Hepatocyte (in vitro differentiated cells): ENCODE data around the gene PWWP2B. TPM values are rescaled to one million over a fixed set of nuclear protein-coding genes. Genes with fewer than 3 reads are reported as not detected.

ENCODE experiments used
- DNase-seq: peaks from one replicate; pipeline ENCODE4 v3.0.0-alpha.2; 2016; ENCODE audit warnings: low spot score
- H2AFZ ChIP-seq: fragments of 200-600 bp; sonication (generic); 2 replicates; pipeline ENCODE4 v1.6.0; 2016; ENCODE audit warnings: antibody characterized with exemption, mild to moderate bottlenecking
- H3K27ac ChIP-seq: fragments of 200-600 bp; sonication (generic); 2 replicates; pipeline ENCODE4 v1.5.1; 2016; ENCODE audit warnings: mild to moderate bottlenecking
- H3K27me3 ChIP-seq: fragments of 200-600 bp; sonication (generic); 2 replicates; pipeline ENCODE4 v1.6.1; 2016
- H3K36me3 ChIP-seq: fragments of 200-600 bp; sonication (generic); replicated peaks from 2 replicates; pipeline ENCODE4 v1.5.1; 2016; ENCODE audit warnings: low read depth; ENCODE audit not compliant: insufficient read depth
- H3K4me1 ChIP-seq: fragments of 200-600 bp; sonication (generic); 2 replicates; pipeline ENCODE4 v1.5.1; 2016; ENCODE audit warnings: mild to moderate bottlenecking, moderate library complexity; ENCODE audit not compliant: insufficient read depth
- H3K4me2 ChIP-seq: fragments of 200-600 bp; sonication (generic); 2 replicates; pipeline ENCODE4 v1.6.0; 2016
- H3K4me3 ChIP-seq: fragments of 200-600 bp; sonication (generic); 2 replicates; pipeline ENCODE4 v1.5.1; 2016; ENCODE audit warnings: mild to moderate bottlenecking
- H3K79me2 ChIP-seq: fragments of 200-600 bp; sonication (generic); 2 replicates; pipeline ENCODE4 v1.6.0; 2017; ENCODE audit warnings: mild to moderate bottlenecking
- H3K9me2 ChIP-seq: fragments of 200-600 bp; sonication (generic); replicated peaks from 2 replicates; pipeline ENCODE4 v1.6.0; 2017; ENCODE audit warnings: mild to moderate bottlenecking; ENCODE audit not compliant: insufficient read depth
- H3K9me3 ChIP-seq: fragments of 200-600 bp; sonication (generic); 2 replicates; pipeline ENCODE4 v1.5.1; 2016; ENCODE audit warnings: low read depth, mild to moderate bottlenecking
- H4K20me1 ChIP-seq: fragments of 200-600 bp; sonication (generic); 2 replicates; pipeline ENCODE4 v1.6.0; 2016; ENCODE audit warnings: mild to moderate bottlenecking; ENCODE audit not compliant: insufficient read depth, poor library complexity, severe bottlenecking
- EZH2 ChIP-seq: fragments of 200-600 bp; sonication (generic); IDR thresholded peaks from 2 replicates; pipeline ENCODE4 v1.6.1; 2016; ENCODE audit warnings: antibody characterized with exemption, mild to moderate bottlenecking, borderline replicate concordance
- EZH2phosphoT487 ChIP-seq: fragments of 200-600 bp; sonication (generic); IDR thresholded peaks from one replicate; pipeline ENCODE4 v1.6.1; 2018; ENCODE audit warnings: antibody characterized with exemption, mild to moderate bottlenecking, low read depth, moderate library complexity; ENCODE audit not compliant: unreplicated experiment, severe bottlenecking
- WGBS: methylation state at CpG from one replicate; pipeline ENCODE4 v1.1.6; 2016; ENCODE audit warnings: low lambda C conversion rate; ENCODE audit errors: missing lambda C conversion rate; 5-methylcytosine and 5-hydroxymethylcytosine counted together
- polyA plus RNA-seq: library from polyadenylated mRNA; unstranded; fragments of >200 nt; fragmentation: Nextera tagmentation; extraction: Ambion mirVana; gene quantifications from 2 replicates; pipeline ENCODE4 v1.2.1, GENCODE V29; 2016
- total RNA-seq: library from RNA; depleted of rRNA; stranded (reverse); fragments of >200 nt; gene quantifications from 2 replicates; pipeline ENCODE4 v1.2.3, GENCODE V29; 2014
- TF ChIP-seq, protein P1 (sequence below): fragments of 200-600 bp; sonication (generic); IDR thresholded peaks from 2 replicates; pipeline ENCODE4 v1.5.1; 2016; ENCODE audit warnings: antibody characterized with exemption, mild to moderate bottlenecking; ENCODE audit not compliant: poor library complexity

Gene PWWP2B
- total and polyA plus RNA-seq, 2 experiments from 2014 or later, result 10.7 to 18.0 TPM

GRCh38 chr10:132430861-132431271 lies 33.9 kb downstream of the PWWP2B start:
- no peaks in the 10 kb centered on the region for H3K9me3 ChIP-seq
- H4K20me1 ChIP-seq, result no peaks in the 10 kb centered on the region
- H3K4me1 ChIP-seq, result no peaks in the 10 kb centered on the region
- TF ChIP-seq, protein P1, sequence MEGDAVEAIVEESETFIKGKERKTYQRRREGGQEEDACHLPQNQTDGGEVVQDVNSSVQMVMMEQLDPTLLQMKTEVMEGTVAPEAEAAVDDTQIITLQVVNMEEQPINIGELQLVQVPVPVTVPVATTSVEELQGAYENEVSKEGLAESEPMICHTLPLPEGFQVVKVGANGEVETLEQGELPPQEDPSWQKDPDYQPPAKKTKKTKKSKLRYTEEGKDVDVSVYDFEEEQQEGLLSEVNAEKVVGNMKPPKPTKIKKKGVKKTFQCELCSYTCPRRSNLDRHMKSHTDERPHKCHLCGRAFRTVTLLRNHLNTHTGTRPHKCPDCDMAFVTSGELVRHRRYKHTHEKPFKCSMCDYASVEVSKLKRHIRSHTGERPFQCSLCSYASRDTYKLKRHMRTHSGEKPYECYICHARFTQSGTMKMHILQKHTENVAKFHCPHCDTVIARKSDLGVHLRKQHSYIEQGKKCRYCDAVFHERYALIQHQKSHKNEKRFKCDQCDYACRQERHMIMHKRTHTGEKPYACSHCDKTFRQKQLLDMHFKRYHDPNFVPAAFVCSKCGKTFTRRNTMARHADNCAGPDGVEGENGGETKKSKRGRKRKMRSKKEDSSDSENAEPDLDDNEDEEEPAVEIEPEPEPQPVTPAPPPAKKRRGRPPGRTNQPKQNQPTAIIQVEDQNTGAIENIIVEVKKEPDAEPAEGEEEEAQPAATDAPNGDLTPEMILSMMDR, result no peak
- H3K36me3 ChIP-seq, result no peaks in the 10 kb centered on the region
- no peak overlapping the region for H2AFZ ChIP-seq
- no peaks in the 10 kb centered on the region for H3K9me2 ChIP-seq
- H3K79me2 ChIP-seq, result no peaks in the 10 kb centered on the region
- no peak overlapping the region for H3K4me2 ChIP-seq
- no peak overlapping the region for H3K27ac ChIP-seq
- no peaks in the 10 kb centered on the region for H3K27me3 ChIP-seq
- H3K4me3 ChIP-seq, result no peak overlapping the region
- no peak for DNase-seq
- 96% methylated on average over 7 of the region's 8 CpGs for WGBS

DNA sequence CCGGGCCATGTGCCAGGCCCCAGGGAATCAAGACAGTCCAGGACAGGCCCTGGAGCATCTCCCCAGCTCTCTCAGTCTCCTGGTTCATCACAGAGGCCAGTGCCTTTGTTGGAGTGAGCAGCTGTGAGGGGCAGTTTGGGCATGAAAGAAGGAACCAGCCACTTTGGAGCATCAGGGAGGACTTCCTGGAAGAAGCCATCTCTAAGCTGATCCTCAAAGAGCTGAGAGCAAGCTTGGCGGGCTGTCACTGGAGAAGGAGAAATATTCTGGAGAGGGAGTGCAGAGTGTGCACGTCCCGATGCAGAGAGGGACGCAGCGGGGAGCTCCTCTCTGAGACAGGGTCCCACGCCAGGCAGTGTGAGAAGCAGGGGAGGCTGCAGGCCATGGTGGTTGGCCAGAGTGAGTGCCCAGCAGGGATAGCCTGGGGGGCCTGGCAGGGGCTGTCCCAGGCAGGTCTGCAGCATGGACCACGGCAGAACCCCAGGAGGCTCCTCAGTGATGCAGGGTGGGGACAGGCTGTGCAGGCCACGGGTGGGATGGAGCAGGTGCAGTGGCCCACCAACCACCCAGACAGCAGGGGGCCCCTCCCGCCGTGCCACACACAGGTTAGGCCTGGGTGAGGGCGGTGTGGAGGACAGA lies 34.7 kb downstream of the PWWP2B start:
- no peak overlapping the region for H3K4me2 ChIP-seq
- H2AFZ ChIP-seq, result no peak overlapping the region
- no peak overlapping the region for H3K27ac ChIP-seq
- H3K27me3 ChIP-seq, result no peaks in the 10 kb centered on the region
- no peak overlapping the region for H3K4me3 ChIP-seq
- no peaks in the 10 kb centered on the region for H3K9me3 ChIP-seq
- H3K9me2 ChIP-seq, result no peaks in the 10 kb centered on the region
- TF ChIP-seq EZH2phosphoT487 (no peak), EZH2 (no peak)
- TF ChIP-seq, protein P1, result no peak
- DNase-seq, result no peak
- 93% methylated on average over 11 of the region's 12 CpGs for WGBS
- no peaks in the 10 kb centered on the region for H3K36me3 ChIP-seq
- no peaks in the 10 kb centered on the region for H3K4me1 ChIP-seq
- H4K20me1 ChIP-seq, result no peaks in the 10 kb centered on the region
- no peaks in the 10 kb centered on the region for H3K79me2 ChIP-seq

- Histone ChIP-seq H2AFZ (no peak overlapping the region), H4K20me1 (no peaks in the 10 kb centered on the region), H3K4me3 (no peak overlapping the region), H3K9me2 (no peaks in the 10 kb centered on the region), H3K79me2 (no peaks in the 10 kb centered on the region), H3K4me1 (no peaks in the 10 kb centered on the region), H3K27me3 (no peaks in the 10 kb centered on the region), H3K36me3 (no peaks in the 10 kb centered on the region), H3K27ac (no peak overlapping the region), H3K9me3 (no peaks in the 10 kb centered on the region), H3K4me2 (no peak overlapping the region)
- no peak for DNase-seq
- TF ChIP-seq EZH2 (no peak), EZH2phosphoT487 (no peak)
- TF ChIP-seq, protein P1, result no peak
- WGBS, result 94% methylated on average over 8 of the region's 12 CpGs
Observed at GRCh38 chr10:132432176-132432540, 35.2 kb downstream of the PWWP2B start.
